HG03565 (cell line): ENCODE measurements around the gene ATL2.
"Not testable (repeated sequence)": the region's sequence is repeated elsewhere in the genome, so short reads cannot be mapped to it uniquely, and the experiment has no call there.

Source experiments
- ATAC-seq: cut with Tn5 transposase; IDR thresholded peaks from one replicate; pipeline ENCODE4 v1.9.1; 2021; ENCODE audit warnings: mild to moderate bottlenecking, moderate library complexity; ENCODE audit not compliant: unreplicated experiment

The ATL2 gene

DNA sequence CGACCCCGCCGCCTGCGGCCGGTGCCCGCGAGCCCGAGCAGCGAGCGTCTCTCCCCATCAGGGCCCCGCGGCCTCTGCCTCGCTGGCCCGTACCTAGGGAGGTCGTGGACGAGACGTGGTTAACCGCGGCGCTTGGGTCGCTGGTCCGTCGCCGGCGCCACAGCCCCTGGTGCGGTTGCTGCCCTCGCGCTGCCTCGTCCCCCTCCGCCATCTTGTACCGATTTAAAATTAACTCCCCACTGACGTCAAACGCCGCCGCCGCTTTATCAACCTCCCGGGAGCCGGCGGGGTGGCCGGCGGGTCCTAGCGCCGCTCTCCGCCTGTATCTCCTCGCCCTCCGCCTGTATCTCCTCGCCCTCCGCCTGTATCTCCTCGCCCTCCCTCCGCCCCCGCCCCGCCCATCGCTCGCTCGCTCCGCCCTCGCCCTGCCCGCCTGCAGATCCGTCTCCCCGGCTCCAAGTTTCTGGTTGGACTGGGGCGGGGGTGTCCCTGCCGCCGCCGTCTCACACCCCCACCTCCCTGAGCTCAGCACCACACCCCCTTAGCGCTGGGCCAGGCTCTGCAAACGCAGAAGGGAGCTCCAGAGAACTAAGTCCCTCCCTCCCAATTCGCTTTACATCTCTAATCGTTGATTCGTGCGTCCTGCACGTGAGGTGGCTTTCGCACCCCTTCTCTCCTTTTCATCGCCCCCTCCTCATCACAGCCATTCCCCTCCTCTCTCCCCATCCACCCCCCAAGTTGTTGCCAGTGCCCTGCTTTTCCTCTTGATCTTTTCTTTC, at the start of gene ATL2:
ATL2 (minus strand) TSS at position 224 of the 779 bp plus-strand sequence; CDS start at position 211, 13 bp downstream.
- ATAC-seq, result peak; percentile 58

DNA sequence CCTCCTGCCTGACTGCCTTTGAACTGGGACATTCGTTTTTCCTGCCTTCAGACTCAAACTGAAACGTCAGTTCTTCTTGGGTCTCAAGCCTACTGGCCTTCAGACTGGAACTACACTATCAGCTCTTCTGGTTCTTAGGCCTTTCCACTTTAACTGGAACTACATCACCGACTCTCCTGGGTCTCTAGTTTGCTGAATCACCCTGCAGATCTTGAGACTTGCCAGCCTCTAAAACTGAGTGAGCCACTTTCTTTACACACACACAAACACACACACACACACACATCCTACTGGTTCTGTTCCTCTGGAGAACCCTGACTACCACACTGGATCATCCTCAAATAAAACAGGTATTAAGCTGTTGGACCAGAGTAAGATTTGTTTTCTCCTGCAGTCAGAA, 46.7 kb upstream of the ATL2 start:
- ATAC-seq, result no peak

DNA sequence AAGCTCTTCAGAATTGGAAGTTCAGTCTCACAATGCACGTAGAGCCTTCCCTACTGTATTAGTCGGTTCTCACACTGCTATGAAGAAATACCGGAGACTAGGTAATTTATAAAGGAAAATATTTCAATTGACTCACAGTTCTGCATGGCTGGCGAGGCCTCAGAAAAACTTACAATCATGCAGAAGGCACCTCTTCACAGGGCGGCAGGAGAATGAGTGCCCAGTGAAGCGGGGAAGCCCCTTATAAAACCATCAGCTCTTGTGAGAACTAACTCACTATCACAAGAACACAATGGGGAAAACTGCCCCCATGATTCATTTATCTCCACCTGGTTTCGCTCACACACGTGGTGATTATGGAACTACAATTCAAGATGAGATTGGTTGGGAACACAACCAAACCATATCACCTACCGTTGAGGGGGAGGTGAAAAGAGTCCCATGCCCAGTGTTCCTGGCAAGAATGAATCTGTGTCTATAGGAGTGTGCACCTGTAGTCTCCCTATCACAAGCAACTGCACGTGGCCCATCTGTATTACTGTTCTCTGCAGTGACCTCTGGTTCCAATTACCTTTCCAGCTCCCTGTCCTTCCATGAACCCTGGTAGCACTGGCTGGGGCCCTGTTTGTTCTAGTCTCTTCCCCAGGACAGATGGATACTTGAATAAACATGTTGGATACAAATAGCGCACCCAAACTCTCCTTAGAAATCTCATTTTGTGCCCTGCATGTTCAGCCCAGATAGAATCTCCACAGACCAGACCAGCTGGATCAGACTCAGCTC, 44.4 kb upstream of the ATL2 start:
- ATAC-seq, result no peak

DNA sequence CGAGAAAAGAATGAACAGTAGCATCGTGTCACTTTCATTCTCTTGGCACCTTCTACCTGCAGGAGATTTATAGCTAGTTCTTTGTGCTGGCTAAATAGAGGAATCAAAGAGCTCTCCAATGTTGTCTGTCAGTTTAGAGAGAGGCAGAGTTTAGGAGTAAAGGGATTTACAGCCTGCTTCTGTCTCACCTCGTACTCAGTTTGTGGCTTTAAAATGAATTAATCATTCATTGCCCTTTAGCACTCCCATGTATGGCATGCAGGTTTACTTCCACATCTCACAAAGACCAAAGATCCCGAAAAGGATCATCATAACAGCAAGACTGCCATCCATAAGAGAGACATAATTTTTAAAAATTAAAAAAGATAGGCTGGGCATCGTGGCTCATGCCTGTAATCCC, 42.4 kb upstream of the ATL2 start:
- no peak for ATAC-seq

DNA sequence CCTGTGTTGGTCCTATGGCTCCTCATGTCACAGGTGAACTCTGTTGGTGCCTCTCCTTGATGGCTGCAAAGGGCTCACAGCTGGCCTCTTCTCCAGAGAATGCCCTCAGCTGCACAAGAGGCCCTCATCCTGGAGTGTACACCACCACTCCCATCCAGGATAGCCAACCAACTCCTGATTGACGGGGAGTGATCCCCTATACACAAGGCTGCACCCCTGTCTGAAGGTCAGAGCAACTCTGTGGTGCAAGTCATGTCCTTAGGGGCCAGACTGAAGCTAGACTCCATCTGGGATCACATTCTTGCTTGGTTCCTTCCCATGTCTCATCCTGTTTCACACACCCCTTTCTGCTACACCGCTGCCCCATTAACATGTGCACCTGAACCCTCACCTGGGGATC, 41.7 kb upstream of the ATL2 start:
- ATAC-seq, result no peak

DNA sequence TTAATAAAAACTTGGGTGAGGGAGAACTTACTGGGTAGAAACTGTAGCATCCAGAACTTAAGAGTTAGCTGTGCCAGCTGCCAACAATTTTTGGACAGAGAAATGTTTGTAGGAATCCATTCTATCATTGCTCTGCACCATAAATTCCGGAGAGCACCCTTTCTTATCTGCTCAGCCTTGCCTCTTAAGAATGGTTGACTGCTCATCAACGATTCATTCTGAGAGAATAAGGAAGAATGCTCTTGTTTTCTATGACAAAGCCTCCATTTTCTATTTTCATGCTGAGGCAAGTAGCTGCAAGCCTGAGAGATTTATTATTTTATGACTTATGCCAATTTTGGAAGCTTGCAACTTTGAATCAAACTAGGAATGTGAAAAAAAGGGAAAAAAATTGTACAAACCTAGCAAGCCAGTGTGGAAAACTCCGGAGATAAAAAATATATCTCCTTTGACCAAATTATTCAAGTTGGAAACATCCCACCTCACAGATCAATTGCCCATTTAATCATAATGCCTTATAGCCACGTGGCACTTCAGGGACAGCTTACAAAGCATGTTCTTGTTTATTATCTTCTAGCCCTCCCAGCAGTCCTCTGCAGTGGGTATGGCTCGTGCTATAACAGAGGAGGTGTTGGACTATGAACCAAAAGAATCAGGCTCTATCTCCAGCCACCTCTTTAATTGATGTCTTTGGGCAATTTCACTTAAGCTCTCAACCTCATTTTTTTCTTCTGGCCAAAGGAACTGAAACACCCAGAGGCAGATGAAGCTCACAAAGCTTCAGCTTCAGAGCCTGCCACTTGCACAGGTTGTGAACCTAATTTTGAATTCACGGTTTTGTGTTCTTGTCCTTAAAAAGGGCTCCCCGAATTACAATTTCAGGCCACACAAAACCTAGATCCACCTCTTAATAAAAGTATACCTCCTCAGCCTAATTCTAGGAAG, 40.9 kb upstream of the ATL2 start:
- no peak for ATAC-seq

DNA sequence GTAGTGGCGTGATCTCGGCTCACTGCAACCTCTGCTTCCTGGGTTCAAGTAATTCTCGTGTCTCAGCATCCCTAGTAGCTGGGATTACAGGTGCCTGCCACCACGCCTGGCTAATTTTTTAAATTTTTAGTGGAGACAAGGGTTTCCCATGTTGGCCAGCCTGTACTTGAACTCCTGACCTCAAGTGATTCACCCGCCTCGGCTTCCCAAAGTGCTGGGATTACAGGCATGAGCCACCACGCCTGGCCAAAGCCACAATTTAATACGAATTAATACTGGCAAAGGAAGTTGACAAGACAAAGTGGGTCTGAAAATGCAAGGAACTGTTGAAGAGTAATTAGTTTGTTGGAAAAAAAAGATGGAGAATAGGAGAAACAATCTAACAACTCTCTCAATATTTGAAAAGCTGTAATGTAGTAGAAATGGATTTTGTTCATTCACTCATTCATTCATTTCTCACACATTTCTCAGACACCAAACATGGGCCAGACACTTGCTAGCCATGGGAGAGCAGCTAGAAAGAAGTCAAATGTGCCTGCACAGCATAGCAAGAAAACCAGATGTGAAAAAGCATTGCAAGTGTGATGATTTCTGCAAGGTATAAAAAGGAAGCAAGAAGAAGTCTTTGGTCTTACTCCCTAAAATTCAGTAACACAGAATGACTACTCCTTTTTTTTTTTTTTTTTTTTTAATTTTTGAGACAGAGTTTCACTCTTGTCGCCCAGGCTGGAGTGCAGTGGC, 39.4 kb upstream of the ATL2 start:
- no peak for ATAC-seq

DNA sequence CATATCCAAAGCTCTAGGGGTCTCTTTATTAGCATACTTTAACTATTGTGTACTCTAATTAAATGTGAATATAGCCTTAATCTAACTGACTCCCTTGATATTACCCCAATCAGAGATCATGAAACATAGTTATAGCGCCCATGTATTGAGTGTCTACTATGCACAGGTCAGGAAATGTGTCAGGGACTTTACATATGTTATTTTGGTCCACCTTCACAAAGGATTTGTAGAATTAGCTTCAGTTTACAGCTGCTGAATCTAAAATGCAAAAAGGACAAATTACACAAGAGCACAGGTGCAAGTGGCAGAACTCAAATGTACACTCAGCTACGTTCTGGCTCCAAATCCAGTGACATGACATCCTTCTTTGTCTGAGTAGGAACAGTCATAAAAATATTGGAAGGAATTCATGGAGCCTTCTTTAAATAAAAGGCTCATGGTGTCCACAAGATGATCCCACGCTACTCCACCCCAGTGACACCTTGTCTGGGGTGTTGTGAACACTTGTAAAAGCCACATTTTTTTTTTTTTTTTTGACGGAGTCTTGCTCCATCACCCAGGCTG, 38.7 kb upstream of the ATL2 start:
- ATAC-seq, result no peak

DNA sequence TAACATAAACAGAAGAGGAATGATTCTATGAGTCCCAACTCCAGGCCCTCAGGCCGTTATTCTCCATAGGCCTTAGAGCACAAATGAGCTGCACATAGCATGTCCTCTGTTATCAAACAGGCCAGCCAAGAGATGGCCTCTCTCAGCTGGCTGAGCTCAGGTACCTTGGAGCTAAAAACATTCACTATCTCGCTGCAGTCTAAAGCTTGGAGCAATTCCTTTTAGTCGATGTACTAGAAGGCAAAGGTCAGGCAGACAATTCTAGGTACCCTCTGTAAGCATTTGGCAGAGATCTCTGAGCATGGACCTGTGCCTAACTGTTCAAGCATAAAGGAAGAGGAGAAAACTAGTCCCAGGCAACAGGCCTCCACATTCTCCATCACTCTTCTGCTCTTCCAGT, 38.0 kb upstream of the ATL2 start:
- ATAC-seq, result no peak

DNA sequence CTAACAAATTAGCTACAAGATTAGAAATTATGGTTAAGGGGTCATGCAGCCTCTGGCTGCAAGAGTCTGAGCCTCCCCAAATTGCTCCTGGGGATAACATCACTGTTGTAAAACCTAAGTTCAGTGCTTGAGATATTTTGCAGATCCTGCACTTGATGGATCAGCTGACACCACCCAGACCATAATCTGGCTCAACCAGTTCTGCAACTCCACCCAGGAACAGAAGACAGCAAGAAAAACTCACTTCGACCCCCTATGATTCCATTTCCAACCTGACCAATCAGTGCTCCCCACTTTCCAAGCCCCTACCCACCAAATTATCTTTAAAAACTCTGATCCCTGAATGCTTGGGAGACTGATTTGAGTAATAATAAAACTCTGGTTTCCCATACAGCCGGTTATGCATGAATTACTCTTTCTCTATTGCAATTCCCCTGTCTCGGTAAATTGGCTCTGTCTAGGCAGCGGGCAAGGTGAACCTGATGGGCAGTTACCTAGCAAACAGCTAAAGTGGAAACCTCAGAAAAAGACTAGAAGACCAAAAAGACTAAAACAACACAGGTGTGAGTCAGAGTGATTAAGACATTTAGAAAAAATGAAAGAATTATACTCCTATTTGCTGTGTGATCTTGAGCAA, 35.3 kb upstream of the ATL2 start:
- ATAC-seq, result not testable (repeated sequence)

DNA sequence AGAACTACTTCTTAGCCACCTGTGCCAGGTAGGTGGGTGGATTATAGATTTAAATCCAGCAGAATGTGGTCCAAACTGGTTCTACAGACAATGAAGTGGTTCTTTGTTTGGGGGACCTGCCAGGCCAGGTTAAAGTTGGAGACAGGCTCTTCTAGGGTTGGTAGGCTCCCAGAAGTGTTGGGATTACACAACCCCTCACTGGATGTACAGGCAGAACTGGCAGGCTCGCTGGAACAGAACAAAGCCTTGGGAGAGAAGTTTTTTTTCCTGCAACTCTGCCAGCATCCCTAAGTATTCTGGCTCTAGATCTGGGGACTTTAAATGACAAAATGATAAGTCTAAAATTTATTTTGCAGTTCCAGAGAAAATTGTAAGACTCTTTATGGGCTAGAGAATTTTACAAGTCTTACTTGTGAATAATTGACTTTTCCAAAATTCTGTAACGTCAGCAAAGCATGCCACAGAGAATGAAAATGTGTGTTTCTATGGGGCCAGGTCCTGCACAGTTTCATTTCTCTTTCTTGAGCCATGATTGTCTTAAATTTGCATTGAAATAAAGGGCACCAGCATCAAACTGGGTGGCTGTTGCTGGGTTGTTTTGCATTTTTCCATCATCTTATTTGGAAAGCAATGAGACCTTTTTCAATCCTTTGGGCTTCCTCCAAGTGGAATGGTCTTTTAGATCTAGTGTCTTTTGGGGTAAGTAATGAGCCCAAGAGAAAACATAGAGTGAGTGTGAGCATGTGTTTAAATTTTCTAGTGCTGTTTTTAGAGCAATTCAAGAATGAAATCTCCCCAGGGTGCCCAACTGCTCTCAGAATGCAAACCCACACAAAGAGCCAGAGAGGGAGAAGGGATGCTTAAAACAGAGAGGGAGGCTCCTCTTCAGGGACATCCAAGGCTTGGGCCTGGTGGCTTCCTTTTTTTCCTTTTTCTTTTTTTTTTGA, 32.4 kb upstream of the ATL2 start:
- ATAC-seq, result peak; percentile 63

DNA sequence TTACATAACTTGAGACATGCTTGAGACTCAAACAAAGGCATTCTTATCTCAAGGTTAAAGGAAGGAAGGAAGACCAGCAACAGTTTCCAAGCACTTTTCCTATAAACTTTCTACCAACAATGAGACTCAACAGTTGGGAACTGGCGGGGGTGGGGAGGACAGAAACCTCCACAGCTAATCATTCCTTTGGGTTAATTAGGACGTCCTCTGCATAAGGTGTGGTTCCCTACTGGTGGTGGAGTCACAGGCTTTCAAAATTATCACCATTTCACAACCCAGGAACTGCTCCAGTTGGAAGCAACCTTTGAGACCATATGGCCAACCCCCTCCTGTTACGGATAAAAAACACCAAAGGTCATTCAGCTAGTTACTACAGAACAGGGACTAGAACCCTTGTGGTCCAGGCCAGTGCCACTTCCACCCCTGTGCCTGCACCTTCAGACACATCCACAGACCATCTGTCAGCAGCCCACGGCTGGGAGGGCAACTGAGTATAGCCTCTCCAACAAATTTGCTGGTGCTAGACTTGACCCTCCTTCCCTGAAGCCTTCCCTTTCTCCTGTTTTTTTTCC, 30.1 kb upstream of the ATL2 start:
- no peak for ATAC-seq

DNA sequence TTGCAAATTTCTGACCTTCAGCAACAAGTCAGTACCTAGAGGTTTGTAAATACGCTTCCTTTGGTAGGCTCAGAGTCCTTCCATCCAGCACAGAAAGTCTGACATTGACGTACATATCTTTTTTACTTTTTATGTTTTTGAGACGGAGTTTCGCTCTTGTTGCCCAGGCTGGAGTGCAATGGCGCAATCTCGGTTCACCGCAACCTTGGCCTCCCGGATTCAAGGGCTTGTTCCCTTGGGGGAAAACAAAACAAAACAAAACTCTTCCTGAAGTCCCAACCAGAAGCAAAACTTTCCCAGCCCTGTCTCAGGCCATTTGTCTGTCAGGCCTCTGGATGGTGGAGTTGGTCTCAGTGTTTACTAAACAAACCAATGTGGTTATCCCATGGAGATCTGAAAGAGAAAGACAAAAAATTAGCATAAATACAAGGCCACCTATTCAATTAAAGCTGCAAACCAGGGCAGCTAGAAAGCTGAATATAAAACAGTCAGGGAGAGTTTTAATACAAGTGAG, 29.6 kb upstream of the ATL2 start:
- ATAC-seq, result no peak

DNA sequence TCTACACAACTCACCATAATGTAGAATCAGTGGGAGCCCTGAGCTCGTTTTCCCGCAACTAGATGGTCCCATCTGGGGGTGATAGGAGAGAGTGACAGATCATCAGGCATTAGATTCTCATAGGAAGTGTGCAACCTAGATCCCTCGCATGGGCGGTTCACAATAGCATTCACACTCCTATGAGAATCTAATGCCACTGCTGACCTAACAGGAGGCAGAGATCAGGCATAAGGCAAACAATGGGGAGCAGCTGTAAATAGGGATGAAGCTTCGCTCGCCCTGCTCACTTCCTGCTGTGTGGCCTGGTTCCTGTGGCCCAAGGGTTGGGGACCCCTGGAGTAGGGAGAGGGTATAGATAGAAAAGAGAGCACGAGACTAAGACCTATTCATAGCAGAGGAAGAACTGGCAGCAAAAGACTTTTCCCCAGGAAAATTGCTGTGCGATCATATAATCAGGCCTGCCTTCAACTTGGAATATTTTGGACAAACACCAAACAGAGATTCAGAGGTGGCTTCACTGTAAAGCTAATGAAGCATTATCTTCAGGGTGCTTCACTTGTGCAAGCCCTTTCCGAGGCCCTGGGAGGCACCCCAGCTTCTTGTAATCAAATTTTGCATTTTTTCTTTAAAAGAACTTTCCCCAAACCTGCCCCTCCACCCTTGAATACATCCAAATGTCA, 29.0 kb upstream of the ATL2 start:
- ATAC-seq, result no peak

DNA sequence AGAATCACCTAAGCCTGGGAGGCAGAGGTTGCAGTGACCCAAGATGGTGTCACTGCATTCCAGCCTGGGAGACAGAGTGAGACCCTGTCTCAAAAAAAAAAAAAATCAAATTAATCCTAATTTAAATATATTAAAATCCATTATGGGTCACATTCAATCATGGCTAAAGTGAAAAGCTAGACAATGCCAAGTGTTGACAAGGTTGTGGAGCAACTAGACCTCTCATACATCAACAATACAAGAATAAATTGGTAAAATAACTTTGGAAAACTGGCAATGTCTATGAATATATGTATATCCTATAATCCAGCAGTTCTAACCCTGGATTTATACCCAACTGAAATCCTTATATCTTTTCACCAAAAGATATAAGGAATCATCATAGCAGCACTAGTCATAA, 23.4 kb upstream of the ATL2 start:
- ATAC-seq, result no peak

DNA sequence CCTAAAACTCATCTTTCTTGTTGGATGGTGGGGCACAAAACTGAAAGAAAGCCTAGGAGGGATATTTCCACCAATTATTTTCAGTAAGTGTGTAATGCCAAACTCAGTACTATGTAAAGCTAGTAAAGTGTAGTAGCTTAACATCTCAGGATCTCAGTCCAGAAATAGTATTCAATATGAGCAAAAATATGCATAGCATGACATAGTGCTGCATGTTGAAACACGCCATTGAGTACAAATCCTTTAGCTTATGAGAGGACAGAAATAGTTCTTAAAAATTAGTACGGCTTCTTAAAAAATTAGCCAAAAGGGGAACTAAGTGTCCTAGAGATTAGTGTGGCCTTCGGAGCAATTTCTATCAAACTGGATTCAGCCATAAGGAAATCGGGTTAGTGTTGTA, 21.7 kb upstream of the ATL2 start:
- ATAC-seq, result no peak

DNA sequence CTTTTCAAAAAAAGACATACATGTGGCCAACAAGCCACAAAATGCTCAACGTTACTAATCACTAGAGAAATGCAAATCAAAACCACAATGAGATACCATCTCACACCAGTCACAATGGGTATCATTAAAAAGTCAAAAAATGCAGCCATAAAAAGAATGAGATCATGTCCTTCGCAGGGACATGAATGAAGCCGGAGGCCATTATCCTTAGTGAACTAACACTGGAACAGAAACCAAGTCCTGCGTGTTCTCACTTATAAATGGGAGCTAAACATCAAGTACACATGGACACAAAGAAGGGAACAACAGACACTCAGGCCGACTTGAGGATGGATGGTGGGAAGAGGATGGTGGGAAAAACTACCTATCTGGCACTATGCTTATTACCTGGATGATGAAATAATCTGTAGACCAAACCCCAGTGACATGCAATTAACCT, 17.8 kb upstream of the ATL2 start:
- ATAC-seq, result no peak
